Astrocyte (in vitro differentiated cells and primary cell): ENCODE measurements around the gene XRN2. TPM values are rescaled to one million over a fixed set of nuclear protein-coding genes. Genes with fewer than 3 reads are reported as not detected.

Source experiments
- DNase-seq: peaks from one replicate; pipeline ENCODE4 v3.0.0-alpha.2; 2010; ENCODE audit warnings: low read depth
- FAIRE-seq: peaks from 2 replicates; lab custom pipeline; 2011; peaks lifted over from hg19 to GRCh38; lab: Jason Lieb, UNC
- H2AFZ ChIP-seq: 2 replicates; pipeline ENCODE4 v1.6.0; 2012; ENCODE audit warnings: low read depth, low read length, inconsistent platforms
- H3K27ac ChIP-seq: 2 replicates; pipeline ENCODE4 v1.5.1; 2011; ENCODE audit warnings: low read depth, low read length, inconsistent platforms
- H3K27me3 ChIP-seq: 2 replicates; pipeline ENCODE4 v1.6.0; 2011; ENCODE audit warnings: low read length, inconsistent platforms; ENCODE audit not compliant: insufficient read depth
- H3K36me3 ChIP-seq: 2 replicates; pipeline ENCODE4 v1.5.1; 2011; ENCODE audit warnings: low read length, inconsistent platforms; ENCODE audit not compliant: insufficient read depth
- H3K4me1 ChIP-seq: 2 replicates; pipeline ENCODE4 v1.5.1; 2011; ENCODE audit warnings: low read length, inconsistent platforms; ENCODE audit not compliant: insufficient read depth
- H3K4me2 ChIP-seq: 2 replicates; pipeline ENCODE4 v1.6.0; 2012; ENCODE audit warnings: low read length, inconsistent platforms
- H3K4me3 ChIP-seq: 2 replicates; pipeline ENCODE4 v1.5.1; 2011; ENCODE audit warnings: low read depth, mild to moderate bottlenecking, low read length, inconsistent platforms; ENCODE audit not compliant: insufficient read depth
- H3K79me2 ChIP-seq: 2 replicates; pipeline ENCODE4 v1.6.0; 2012; ENCODE audit warnings: mild to moderate bottlenecking, low read length, inconsistent platforms; ENCODE audit not compliant: insufficient read depth
- H3K9ac ChIP-seq: 2 replicates; pipeline ENCODE4 v1.6.0; 2012; ENCODE audit warnings: mild to moderate bottlenecking, low read length, inconsistent platforms
- H3K9me3 ChIP-seq: 2 replicates; pipeline ENCODE4 v1.5.1; 2012; ENCODE audit warnings: low read depth, mild to moderate bottlenecking, low read length, inconsistent platforms; ENCODE audit not compliant: insufficient read depth
- H4K20me1 ChIP-seq: 2 replicates; pipeline ENCODE4 v1.6.0; 2012; ENCODE audit warnings: low read length, inconsistent platforms; ENCODE audit not compliant: insufficient read depth
- H3K27ac Mint-ChIP-seq: one replicate; pipeline ENCODE4 v1.8.0; 2021; ENCODE audit warnings: mild to moderate bottlenecking, mixed read lengths; ENCODE audit not compliant: unreplicated experiment
- H3K27me3 Mint-ChIP-seq: one replicate; pipeline ENCODE4 v1.8.0; 2021; ENCODE audit warnings: low read depth, mixed read lengths; ENCODE audit not compliant: unreplicated experiment
- H3K36me3 Mint-ChIP-seq: one replicate; pipeline ENCODE4 v1.8.0; 2021; ENCODE audit warnings: low read depth, mixed read lengths; ENCODE audit not compliant: unreplicated experiment
- H3K4me1 Mint-ChIP-seq: one replicate; pipeline ENCODE4 v1.8.0; 2021; ENCODE audit warnings: low read depth, mixed read lengths; ENCODE audit not compliant: unreplicated experiment
- H3K4me3 Mint-ChIP-seq: one replicate; pipeline ENCODE4 v1.8.0; 2021; ENCODE audit warnings: mild to moderate bottlenecking, moderate library complexity, mixed read lengths; ENCODE audit not compliant: unreplicated experiment
- H3K9me3 Mint-ChIP-seq: one replicate; pipeline ENCODE4 v1.8.0; 2021; ENCODE audit warnings: mild to moderate bottlenecking, mixed read lengths; ENCODE audit not compliant: unreplicated experiment
- CTCF ChIP-seq: IDR thresholded peaks from 2 replicates; pipeline ENCODE4 v1.5.1; 2011; ENCODE audit warnings: low read depth, mild to moderate bottlenecking, inconsistent platforms, low read length, moderate library complexity; ENCODE audit not compliant: insufficient read depth
- EZH2 ChIP-seq: IDR thresholded peaks from 2 replicates; pipeline ENCODE4 v1.6.1; 2012; ENCODE audit warnings: mild to moderate bottlenecking, low read length, inconsistent platforms; ENCODE audit not compliant: insufficient read depth
- total RNA-seq: library from RNA; stranded (reverse); gene quantifications from 2 replicates; pipeline ENCODE4 v1.2.1, GENCODE V29; 2021

The XRN2 gene
- total RNA-seq, 1 donor from 2014 or later = 74.5 TPM

GRCh38 chr20:21336455-21337151, 33.5 kb downstream of the XRN2 start:
- no peak overlapping the region for H2AFZ ChIP-seq
- DNase-seq (no peak), FAIRE-seq (no peak)
- no peak overlapping the region for H3K27ac ChIP-seq
- Mint-ChIP-seq H3K27ac (no peak overlapping the region), H3K36me3 (peaks cover 35% of the 10 kb centered on the region), H3K4me3 (no peak overlapping the region), H3K9me3 (no peaks in the 10 kb centered on the region), H3K27me3 (no peaks in the 10 kb centered on the region), H3K4me1 (no peaks in the 10 kb centered on the region)
- TF ChIP-seq EZH2 (no peak), CTCF (no peak)
- H3K4me2 ChIP-seq = no peak overlapping the region
- no peaks in the 10 kb centered on the region for H3K27me3 ChIP-seq
- no peaks in the 10 kb centered on the region for H3K9me3 ChIP-seq
- H3K9ac ChIP-seq = no peak overlapping the region
- H4K20me1 ChIP-seq = peaks cover 48% of the 10 kb centered on the region
- peaks cover 49% of the 10 kb centered on the region for H3K36me3 ChIP-seq
- no peak overlapping the region for H3K4me3 ChIP-seq
- no peaks in the 10 kb centered on the region for H3K4me1 ChIP-seq
- H3K79me2 ChIP-seq = peaks cover 32% of the 10 kb centered on the region

GRCh38 chr20:21338291-21338690, 35.2 kb downstream of the XRN2 start:
- Histone ChIP-seq H3K79me2 (peaks cover 26% of the 10 kb centered on the region), H3K36me3 (peaks cover 39% of the 10 kb centered on the region)
- H3K36me3 Mint-ChIP-seq = peaks cover 32% of the 10 kb centered on the region

More at GRCh38 chr20:21338291-21338690, 35.2 kb downstream of the XRN2 start:
- TF ChIP-seq EZH2 (no peak), CTCF (no peak)
- Mint-ChIP-seq H3K27ac (no peak overlapping the region), H3K4me3 (no peak overlapping the region), H3K4me1 (no peaks in the 10 kb centered on the region), H3K27me3 (no peaks in the 10 kb centered on the region), H3K9me3 (no peaks in the 10 kb centered on the region)
- no peak overlapping the region for H3K4me3 ChIP-seq
- no peaks in the 10 kb centered on the region for H3K27me3 ChIP-seq
- no peak overlapping the region for H3K4me2 ChIP-seq
- no peaks in the 10 kb centered on the region for H3K4me1 ChIP-seq
- H3K9ac ChIP-seq = no peak overlapping the region
- no peak overlapping the region for H2AFZ ChIP-seq
- no peak for DNase-seq
- no peak for FAIRE-seq
- peaks cover 45% of the 10 kb centered on the region for H4K20me1 ChIP-seq
- no peak overlapping the region for H3K27ac ChIP-seq
- H3K9me3 ChIP-seq = no peaks in the 10 kb centered on the region
